NK-92 (cell line): ENCODE results near the gene VPS13D.
"Not testable (repeated sequence)": the region's sequence is repeated elsewhere in the genome, so short reads cannot be mapped to it uniquely, and the experiment has no call there.

Experiments
- DNase-seq: peaks from one replicate; lab custom pipeline; 2025; ENCODE audit not compliant: unreplicated experiment; lab: John Stamatoyannopoulos, UW

Gene VPS13D

GRCh38 chr1:12285496-12286143 is 55.8 kb downstream of the VPS13D start:
- no peak for DNase-seq

GRCh38 chr1:12287869-12288268 is 58.0 kb downstream of the VPS13D start:
- DNase-seq = no peak

GRCh38 chr1:12290828-12291227 is 61.0 kb downstream of the VPS13D start:
- DNase-seq = no peak

GRCh38 chr1:12293416-12293815 is 63.6 kb downstream of the VPS13D start:
- DNase-seq = no peak

GRCh38 chr1:12294076-12294475 is 64.2 kb downstream of the VPS13D start:
- DNase-seq = no peak

- no peak for DNase-seq
Observed at GRCh38 chr1:12296016-12296415, 66.2 kb downstream of the VPS13D start.

GRCh38 chr1:12296623-12297022 is 66.8 kb downstream of the VPS13D start:
- no peak for DNase-seq

- DNase-seq = no peak
Observed at GRCh38 chr1:12300706-12301105, 70.9 kb downstream of the VPS13D start.

- DNase-seq = no peak
Observed at GRCh38 chr1:12301518-12302237, 71.8 kb downstream of the VPS13D start.

GRCh38 chr1:12302798-12303447 is 73.1 kb downstream of the VPS13D start:
- DNase-seq = no peak

- DNase-seq = no peak
Observed at GRCh38 chr1:12305377-12305776, 75.5 kb downstream of the VPS13D start.

- DNase-seq = no peak
Observed at GRCh38 chr1:12309783-12310742, 80.2 kb downstream of the VPS13D start.

- DNase-seq = no peak
Observed at GRCh38 chr1:12314333-12314903, 84.6 kb downstream of the VPS13D start.

- DNase-seq = no peak
Observed at GRCh38 chr1:12315146-12315545, 85.3 kb downstream of the VPS13D start.

GRCh38 chr1:12316331-12316730 is 86.5 kb downstream of the VPS13D start:
- DNase-seq = no peak

- no peak for DNase-seq
Observed at GRCh38 chr1:12320486-12320885, 90.7 kb downstream of the VPS13D start.

GRCh38 chr1:12324423-12324822 is 94.6 kb downstream of the VPS13D start:
- no peak for DNase-seq

GRCh38 chr1:12324973-12325372 is 95.1 kb downstream of the VPS13D start:
- DNase-seq = not testable (repeated sequence)

GRCh38 chr1:12326986-12327385 is 97.2 kb downstream of the VPS13D start:
- DNase-seq = no peak

- DNase-seq = no peak
Observed at GRCh38 chr1:12327566-12327965, 97.7 kb downstream of the VPS13D start.
